Activated naive CD8-positive, alpha-beta T cell (primary cell): ENCODE results near the gene CCDC30.

ENCODE experiments used
- H3K27ac Mint-ChIP-seq: one replicate; pipeline ENCODE4 v1.8.0; 2021; ENCODE audit warnings: mixed read lengths
- H3K27me3 Mint-ChIP-seq: one replicate; pipeline ENCODE4 v1.8.0; 2021; ENCODE audit warnings: mixed read lengths
- H3K36me3 Mint-ChIP-seq: one replicate; pipeline ENCODE4 v1.8.0; 2021; ENCODE audit warnings: mixed read lengths
- H3K4me1 Mint-ChIP-seq: one replicate; pipeline ENCODE4 v1.8.0; 2021; ENCODE audit warnings: low read depth, mixed read lengths
- H3K4me3 Mint-ChIP-seq: one replicate; pipeline ENCODE4 v1.8.0; 2021; ENCODE audit warnings: mild to moderate bottlenecking, mixed read lengths
- H3K9me3 Mint-ChIP-seq: one replicate; pipeline ENCODE4 v1.8.0; 2021; ENCODE audit warnings: low read depth, mixed read lengths

Gene CCDC30

GRCh38 chr1:42431514-42431913, 31.6 kb upstream of the CCDC30 start:
- Mint-ChIP-seq H3K9me3 (no peaks in the 10 kb centered on the region), H3K36me3 (peaks cover 6% of the 10 kb centered on the region), H3K4me3 (no peak overlapping the region), H3K27me3 (no peaks in the 10 kb centered on the region), H3K4me1 (no peaks in the 10 kb centered on the region), H3K27ac (no peak overlapping the region)

- H3K27me3 Mint-ChIP-seq, result no peaks in the 10 kb centered on the region
- no peaks in the 10 kb centered on the region for H3K4me1 Mint-ChIP-seq
- H3K4me3 Mint-ChIP-seq, result no peak overlapping the region
- H3K36me3 Mint-ChIP-seq, result peaks cover 6% of the 10 kb centered on the region
- no peaks in the 10 kb centered on the region for H3K9me3 Mint-ChIP-seq
- no peak overlapping the region for H3K27ac Mint-ChIP-seq
These were observed 30.4 kb upstream of the CCDC30 start for GRCh38 chr1:42432714-42433113.

- Mint-ChIP-seq H3K9me3 (no peaks in the 10 kb centered on the region), H3K4me1 (no peaks in the 10 kb centered on the region), H3K36me3 (peaks cover 6% of the 10 kb centered on the region), H3K27me3 (no peaks in the 10 kb centered on the region), H3K27ac (no peak overlapping the region), H3K4me3 (no peak overlapping the region)
These were observed 29.7 kb upstream of the CCDC30 start for GRCh38 chr1:42433369-42433768.

- Mint-ChIP-seq H3K27me3 (no peaks in the 10 kb centered on the region), H3K9me3 (no peaks in the 10 kb centered on the region), H3K27ac (no peak overlapping the region), H3K36me3 (peaks cover 6% of the 10 kb centered on the region), H3K4me1 (no peaks in the 10 kb centered on the region), H3K4me3 (no peak overlapping the region)
These were observed 28.7 kb upstream of the CCDC30 start for GRCh38 chr1:42434340-42434739.

- Mint-ChIP-seq H3K36me3 (peaks cover 3% of the 10 kb centered on the region), H3K27me3 (no peaks in the 10 kb centered on the region), H3K9me3 (no peaks in the 10 kb centered on the region), H3K27ac (no peak overlapping the region), H3K4me1 (no peaks in the 10 kb centered on the region), H3K4me3 (no peak overlapping the region)
These were observed 23.1 kb upstream of the CCDC30 start for GRCh38 chr1:42439940-42440339.

- Mint-ChIP-seq H3K27me3 (no peaks in the 10 kb centered on the region), H3K36me3 (peaks cover 3% of the 10 kb centered on the region), H3K4me3 (no peak overlapping the region), H3K9me3 (no peaks in the 10 kb centered on the region), H3K27ac (no peak overlapping the region), H3K4me1 (no peaks in the 10 kb centered on the region)
These were observed 20.4 kb upstream of the CCDC30 start for GRCh38 chr1:42442662-42443061.

GRCh38 chr1:42449256-42449655, 13.8 kb upstream of the CCDC30 start:
- Mint-ChIP-seq H3K36me3 (peaks cover 3% of the 10 kb centered on the region), H3K4me3 (no peak overlapping the region), H3K27ac (no peak overlapping the region), H3K9me3 (no peaks in the 10 kb centered on the region), H3K4me1 (no peaks in the 10 kb centered on the region), H3K27me3 (no peaks in the 10 kb centered on the region)

GRCh38 chr1:42450061-42450460, 13.0 kb upstream of the CCDC30 start:
- no peak overlapping the region for H3K27ac Mint-ChIP-seq
- H3K4me1 Mint-ChIP-seq, result peaks cover 2% of the 10 kb centered on the region
- H3K27me3 Mint-ChIP-seq, result no peaks in the 10 kb centered on the region
- peaks cover 3% of the 10 kb centered on the region for H3K36me3 Mint-ChIP-seq
- H3K4me3 Mint-ChIP-seq, result no peak overlapping the region
- H3K9me3 Mint-ChIP-seq, result no peaks in the 10 kb centered on the region

- Mint-ChIP-seq H3K4me3 (no peak overlapping the region), H3K27me3 (no peaks in the 10 kb centered on the region), H3K27ac (no peak overlapping the region), H3K9me3 (no peaks in the 10 kb centered on the region), H3K4me1 (peaks cover 25% of the 10 kb centered on the region), H3K36me3 (peaks cover 2% of the 10 kb centered on the region)
These were observed 9.7 kb upstream of the CCDC30 start for GRCh38 chr1:42453386-42453785.

- Mint-ChIP-seq H3K9me3 (no peaks in the 10 kb centered on the region), H3K4me1 (peaks cover 32% of the 10 kb centered on the region), H3K27me3 (no peaks in the 10 kb centered on the region), H3K4me3 (peak overlapping the region; percentile 30), H3K27ac (peak overlapping the region; percentile 55), H3K36me3 (peaks cover 2% of the 10 kb centered on the region)
These were observed 8.7 kb upstream of the CCDC30 start for GRCh38 chr1:42454403-42454802.

GRCh38 chr1:42456010-42456753, 6.9 kb upstream of the CCDC30 start, which contains the start of the genes PPCS and ZMYND12:
TSS of gene PPCS (plus strand) at chr1:42456543. CDS start at chr1:42456566, 23 bp downstream.
TSS of gene ZMYND12 (minus strand) at chr1:42456022. CDS start at chr1:42455997, 25 bp downstream.
- Mint-ChIP-seq H3K4me3 (peak within 1 kb of the TSS; percentile 95), H3K27me3 (no peaks in the 10 kb centered on the region), H3K4me1 (peaks cover 47% of the 10 kb centered on the region), H3K27ac (peak within 1 kb of the TSS; percentile 97), H3K36me3 (peaks cover 8% of the 10 kb centered on the region), H3K9me3 (no peaks in the 10 kb centered on the region)

GRCh38 chr1:42456754-42457089, 6.4 kb upstream of the CCDC30 start:
- peaks cover 48% of the 10 kb centered on the region for H3K4me1 Mint-ChIP-seq

GRCh38 chr1:42461196-42461595, 1.9 kb upstream of the CCDC30 start:
- no peaks in the 10 kb centered on the region for H3K27me3 Mint-ChIP-seq
- no peaks in the 10 kb centered on the region for H3K9me3 Mint-ChIP-seq
- no peak overlapping the region for H3K4me3 Mint-ChIP-seq
- peaks cover 62% of the 10 kb centered on the region for H3K4me1 Mint-ChIP-seq
- peaks cover 8% of the 10 kb centered on the region for H3K36me3 Mint-ChIP-seq
- no peak overlapping the region for H3K27ac Mint-ChIP-seq

More at GRCh38 chr1:42456754-42457089, 6.4 kb upstream of the CCDC30 start:
- Mint-ChIP-seq H3K4me3 (peak overlapping the region; percentile 95), H3K36me3 (peaks cover 8% of the 10 kb centered on the region), H3K27ac (peak overlapping the region; percentile 97), H3K27me3 (no peaks in the 10 kb centered on the region), H3K9me3 (no peaks in the 10 kb centered on the region)

- Mint-ChIP-seq H3K36me3 (peaks cover 12% of the 10 kb centered on the region), H3K4me1 (peaks cover 41% of the 10 kb centered on the region), H3K9me3 (no peaks in the 10 kb centered on the region), H3K27me3 (no peaks in the 10 kb centered on the region), H3K4me3 (peak overlapping the region; percentile 91), H3K27ac (peak overlapping the region; percentile 1)
These were observed 835 bp downstream of the CCDC30 start for GRCh38 chr1:42463921-42464320.

- Mint-ChIP-seq H3K27ac (no peak overlapping the region), H3K4me3 (no peak overlapping the region), H3K27me3 (no peaks in the 10 kb centered on the region), H3K36me3 (peaks cover 15% of the 10 kb centered on the region), H3K9me3 (no peaks in the 10 kb centered on the region), H3K4me1 (peaks cover 24% of the 10 kb centered on the region)
These were observed 2.9 kb downstream of the CCDC30 start for GRCh38 chr1:42466030-42466429.

GRCh38 chr1:42469727-42470126, 6.6 kb downstream of the CCDC30 start:
- Mint-ChIP-seq H3K36me3 (peaks cover 23% of the 10 kb centered on the region), H3K4me3 (no peak overlapping the region), H3K9me3 (no peaks in the 10 kb centered on the region), H3K27me3 (no peaks in the 10 kb centered on the region), H3K4me1 (no peaks in the 10 kb centered on the region), H3K27ac (no peak overlapping the region)
